ENCODE data around the gene AVP.
"Not testable (repeated sequence)": the region's sequence is repeated elsewhere in the genome, so short reads cannot be mapped to it uniquely, and the experiment has no call there.

The AVP gene

DNA sequence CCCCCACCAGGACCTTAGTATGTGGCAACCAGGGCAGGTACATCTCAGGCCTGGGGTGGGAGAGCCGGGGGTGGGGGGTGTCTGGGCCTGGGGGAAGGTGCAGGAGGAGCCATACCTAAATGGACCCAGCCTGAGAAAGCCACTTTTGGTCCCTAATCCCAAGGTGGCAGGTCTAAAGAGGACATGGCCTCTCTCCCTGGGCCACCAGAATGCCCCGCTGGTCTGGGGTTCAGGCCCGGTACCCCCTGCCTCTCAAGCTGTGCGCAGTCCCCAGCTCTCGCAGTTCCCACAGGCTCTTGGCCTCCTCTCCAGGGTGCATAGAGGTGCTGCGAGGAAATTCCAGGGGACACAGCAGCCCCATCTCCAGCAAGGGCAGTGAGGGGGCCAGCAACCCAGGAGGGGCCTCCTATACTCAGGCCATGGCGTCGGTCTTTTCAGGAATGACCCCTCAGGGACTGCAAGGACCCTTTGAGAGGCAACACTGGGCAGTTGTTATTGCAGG is 1.1 kb upstream of the AVP start:
- in situ Hi-C loops (cut with MboI; ENCODE audit: low sequenced_read_pairs), result no loop called here

GRCh38 chr20:3084986-3085360 is 449 bp upstream of the AVP start:
- in situ Hi-C loops (cut with MboI; ENCODE audit: low sequenced_read_pairs), result no loop called here

DNA sequence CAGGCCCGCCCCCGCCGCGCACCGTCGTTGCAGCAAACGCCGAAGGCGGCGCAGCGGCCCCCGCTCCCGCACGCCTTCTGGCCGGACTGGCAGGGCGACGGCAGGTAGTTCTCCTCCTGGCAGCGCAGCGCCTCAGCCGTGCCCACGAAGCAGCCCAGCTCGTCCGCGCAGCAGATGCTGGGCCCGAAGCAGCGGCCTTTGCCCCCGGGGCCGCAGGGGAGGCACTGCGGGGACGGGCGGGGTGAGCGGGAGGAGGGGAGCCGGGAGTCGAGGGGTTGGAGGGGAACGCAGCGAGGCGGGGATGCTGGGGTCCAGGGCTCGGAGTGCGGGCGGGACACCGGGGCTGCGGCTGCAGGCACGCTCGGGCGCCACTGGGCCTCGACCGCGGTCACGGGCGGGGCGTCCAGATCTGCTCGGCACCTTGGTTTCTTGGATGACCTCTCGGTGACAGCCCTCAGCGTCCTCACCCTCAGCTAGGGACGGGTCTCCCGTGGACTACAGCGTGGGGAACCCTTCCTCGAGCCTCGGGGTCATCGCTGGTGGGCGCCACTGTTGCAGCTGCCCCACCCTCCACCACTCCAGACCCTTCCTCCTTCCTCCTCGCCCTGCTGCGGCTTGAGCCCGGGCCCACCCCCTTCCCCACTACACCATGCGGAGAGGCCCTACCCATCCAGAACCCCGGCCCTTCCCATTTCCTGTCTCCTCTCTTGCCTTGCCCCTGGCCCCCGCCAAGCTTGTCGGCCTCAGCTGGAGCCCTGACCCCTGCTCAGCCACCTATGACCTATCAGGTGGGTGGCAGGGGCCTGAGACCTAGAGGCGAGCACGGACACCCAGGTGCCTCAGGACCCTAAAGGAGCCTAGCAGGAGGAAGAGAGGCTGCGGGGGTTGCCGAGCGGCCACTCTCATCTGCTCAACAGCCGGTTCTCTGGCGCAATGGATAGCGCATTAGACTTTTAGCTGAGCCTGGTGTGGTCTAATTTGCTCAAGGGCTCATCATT is 1.3 kb downstream of the AVP start:
- in situ Hi-C loops (cut with MboI; ENCODE audit: low sequenced_read_pairs), result no loop called here

DNA sequence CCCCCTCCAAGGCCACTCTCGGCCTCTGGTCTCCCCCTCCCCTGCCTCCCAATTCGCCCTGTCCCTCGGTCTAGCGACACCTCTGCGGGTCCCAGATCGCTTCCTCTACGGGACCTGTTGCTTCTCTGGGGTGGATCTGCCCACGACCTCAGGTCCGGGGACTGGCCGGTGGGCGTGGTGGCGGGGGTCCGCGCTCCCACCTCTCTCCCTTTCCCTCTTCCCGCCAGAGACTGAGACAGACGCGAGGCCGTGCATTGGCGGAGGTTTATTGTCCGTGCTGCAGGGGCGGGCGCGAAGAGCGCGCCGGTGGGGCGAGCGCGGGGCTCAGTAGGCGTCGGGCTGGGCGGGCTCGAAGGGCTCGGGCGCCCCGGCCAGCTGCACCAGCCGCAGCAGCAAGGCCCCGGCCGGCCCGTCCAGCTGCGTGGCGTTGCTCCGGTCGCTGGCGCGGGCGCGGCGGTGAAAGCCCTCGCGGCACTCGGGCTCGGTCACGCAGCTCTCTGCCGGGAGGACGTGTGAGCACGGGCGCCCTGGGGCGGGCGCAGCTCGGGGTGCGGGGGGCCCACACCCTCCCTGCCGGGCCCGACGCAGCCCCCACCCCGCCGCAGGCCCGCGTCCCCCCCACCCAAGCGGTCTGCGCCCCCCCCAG is 2.1 kb downstream of the AVP start:
- in situ Hi-C loops (cut with MboI; ENCODE audit: low sequenced_read_pairs), result no loop called here

DNA sequence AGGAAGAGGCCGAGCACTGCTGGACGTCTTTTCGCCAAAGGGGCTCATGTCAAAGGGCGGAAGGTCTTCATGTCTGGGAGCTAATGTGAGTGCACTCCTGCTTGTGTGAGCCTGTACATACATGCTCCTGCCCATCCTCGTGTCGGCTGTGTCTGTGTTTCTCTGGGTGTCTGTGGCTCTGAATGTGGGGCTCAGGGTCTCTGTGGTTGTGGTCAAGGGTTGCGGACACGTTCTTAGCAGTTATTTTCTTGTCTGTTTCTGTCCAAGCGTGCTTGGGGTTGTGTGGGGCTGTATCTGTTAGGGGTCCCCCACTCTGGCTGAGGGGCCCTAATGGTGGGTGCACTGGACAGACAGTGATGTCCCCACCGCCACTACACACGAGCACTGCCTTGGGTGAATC is 2.9 kb downstream of the AVP start:
- in situ Hi-C loops (cut with MboI; ENCODE audit: low sequenced_read_pairs), result no loop called here

- in situ Hi-C loops (cut with MboI; ENCODE audit: low sequenced_read_pairs), result no loop called here
Measured at GRCh38 chr20:3080939-3081388, 3.6 kb downstream of the AVP start.

GRCh38 chr20:3077618-3078134 is 6.8 kb downstream of the AVP start:
- in situ Hi-C loops (cut with MboI; ENCODE audit: low sequenced_read_pairs), result no loop called here

DNA sequence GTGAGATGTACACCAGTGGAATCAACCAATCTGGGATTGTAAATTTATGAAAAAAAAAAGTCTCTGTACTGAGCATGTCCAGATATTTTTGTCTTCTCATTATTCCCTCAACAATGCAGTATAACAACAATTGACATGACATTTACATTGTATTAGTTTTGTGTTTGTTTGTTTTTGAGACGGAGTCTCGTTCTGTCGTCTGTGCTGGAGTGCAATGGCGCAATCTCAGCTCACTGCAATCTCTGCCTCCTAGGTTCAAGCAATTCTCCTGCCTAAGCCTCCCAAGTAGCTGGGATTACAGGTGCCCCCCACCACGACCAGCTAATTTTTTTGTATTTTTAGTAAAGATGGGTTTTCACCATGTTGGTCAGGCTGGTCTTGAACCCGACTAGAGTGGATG is 9.2 kb downstream of the AVP start:
- in situ Hi-C loops (cut with MboI; ENCODE audit: low sequenced_read_pairs), result not testable (repeated sequence)

GRCh38 chr20:3074812-3075211 is 9.7 kb downstream of the AVP start:
- in situ Hi-C loops (cut with MboI; ENCODE audit: low sequenced_read_pairs), result no loop called here

GRCh38 chr20:3073251-3073643 is 11.3 kb downstream of the AVP start:
- in situ Hi-C loops (cut with MboI; ENCODE audit: low sequenced_read_pairs), result not testable (repeated sequence)

DNA sequence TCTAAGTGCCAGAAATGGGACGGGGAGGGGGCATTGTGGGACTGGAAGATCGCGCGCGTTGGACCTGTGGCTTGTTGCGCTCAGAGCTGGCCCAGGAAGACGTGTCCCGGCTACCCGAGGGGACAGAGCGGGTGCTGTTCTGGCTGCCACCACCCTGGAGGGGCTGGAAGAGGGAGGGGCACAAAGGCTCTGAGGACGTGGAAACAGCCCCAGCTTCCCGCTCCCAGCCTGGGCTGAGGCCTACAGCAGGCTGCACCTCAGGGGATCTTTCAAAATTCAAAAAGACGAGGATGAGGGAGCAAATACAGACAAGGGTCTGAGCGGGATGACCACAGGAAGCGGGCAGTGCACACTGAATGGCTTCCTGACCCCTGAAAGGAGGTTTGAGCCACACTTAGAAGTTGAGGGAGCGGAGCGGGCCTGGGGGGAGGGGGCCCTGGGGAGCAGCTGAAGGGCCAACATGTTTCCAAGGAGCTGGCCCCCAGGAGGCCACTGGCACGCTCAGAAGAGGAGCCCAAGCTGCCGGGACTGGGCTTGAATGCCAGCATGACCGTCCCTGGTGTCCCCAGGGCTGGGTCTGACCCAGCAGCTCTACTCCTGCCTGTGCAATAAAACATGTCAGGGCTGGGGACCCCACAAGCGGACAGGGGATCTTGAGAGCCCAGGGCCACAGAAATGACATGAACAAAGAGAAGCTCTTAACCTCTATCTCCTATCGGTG is 11.8 kb downstream of the AVP start:
- in situ Hi-C loops (cut with MboI; ENCODE audit: low sequenced_read_pairs), result no loop called here

- in situ Hi-C loops (cut with MboI; ENCODE audit: low sequenced_read_pairs), result no loop called here
Measured at GRCh38 chr20:3071610-3072529, 12.7 kb downstream of the AVP start, which contains the start of gene OXT. OXT (plus strand) TSS chr20:3071620; CDS start chr20:3071656, 36 bp downstream.

- in situ Hi-C loops (cut with MboI; ENCODE audit: low sequenced_read_pairs), result no loop called here
Measured at GRCh38 chr20:3071266-3071609, 13.3 kb downstream of the AVP start.

GRCh38 chr20:3070725-3071124 is 13.8 kb downstream of the AVP start:
- in situ Hi-C loops (cut with MboI; ENCODE audit: low sequenced_read_pairs), result no loop called here

DNA sequence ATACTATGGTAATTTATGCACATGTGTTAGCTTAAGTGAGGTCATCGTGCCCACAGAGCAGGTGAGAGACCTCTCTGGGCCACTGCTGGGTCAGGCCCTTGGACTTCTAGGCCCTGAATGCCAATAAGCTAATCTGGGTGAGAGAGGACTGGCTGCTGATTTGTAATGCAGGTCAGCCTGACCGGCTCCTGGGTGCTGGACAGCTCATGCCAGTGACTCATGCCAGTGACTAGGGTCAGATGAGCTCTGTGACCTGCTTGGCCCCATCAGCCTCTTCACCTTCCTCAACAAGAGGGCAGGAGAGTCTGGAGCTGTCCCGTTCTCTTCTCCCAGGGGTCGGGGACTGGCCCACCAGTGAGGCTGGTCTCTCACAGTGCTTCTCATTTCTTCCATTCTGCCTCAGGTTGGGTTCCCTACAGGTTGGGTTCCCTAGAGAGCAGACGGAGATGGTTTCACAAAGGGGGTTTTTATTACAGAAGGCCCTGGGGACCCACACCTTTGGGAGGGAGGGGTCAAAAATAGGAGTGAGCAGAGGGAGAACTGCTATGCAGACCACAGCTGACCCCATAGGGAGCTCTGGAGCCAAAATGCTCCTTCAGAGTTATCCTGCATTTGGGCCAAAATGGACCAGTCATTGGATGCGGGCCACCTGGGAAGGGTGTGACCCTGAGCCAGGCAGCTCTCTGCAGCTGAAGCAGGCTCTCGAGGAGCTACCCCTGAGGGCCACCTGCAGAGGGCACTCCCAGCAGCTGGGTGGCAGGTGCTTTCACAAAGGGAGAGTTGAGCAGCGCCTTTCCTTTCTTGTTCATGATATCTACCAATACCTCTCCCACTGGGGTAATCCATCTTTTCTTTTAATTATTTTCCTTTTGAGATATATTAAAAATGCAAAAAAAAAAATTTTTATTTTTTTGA is 15.3 kb downstream of the AVP start:
- in situ Hi-C loops (cut with MboI; ENCODE audit: low sequenced_read_pairs), result no loop called here

GRCh38 chr20:3068075-3068474 is 16.4 kb downstream of the AVP start:
- in situ Hi-C loops (cut with MboI; ENCODE audit: low sequenced_read_pairs), result no loop called here

DNA sequence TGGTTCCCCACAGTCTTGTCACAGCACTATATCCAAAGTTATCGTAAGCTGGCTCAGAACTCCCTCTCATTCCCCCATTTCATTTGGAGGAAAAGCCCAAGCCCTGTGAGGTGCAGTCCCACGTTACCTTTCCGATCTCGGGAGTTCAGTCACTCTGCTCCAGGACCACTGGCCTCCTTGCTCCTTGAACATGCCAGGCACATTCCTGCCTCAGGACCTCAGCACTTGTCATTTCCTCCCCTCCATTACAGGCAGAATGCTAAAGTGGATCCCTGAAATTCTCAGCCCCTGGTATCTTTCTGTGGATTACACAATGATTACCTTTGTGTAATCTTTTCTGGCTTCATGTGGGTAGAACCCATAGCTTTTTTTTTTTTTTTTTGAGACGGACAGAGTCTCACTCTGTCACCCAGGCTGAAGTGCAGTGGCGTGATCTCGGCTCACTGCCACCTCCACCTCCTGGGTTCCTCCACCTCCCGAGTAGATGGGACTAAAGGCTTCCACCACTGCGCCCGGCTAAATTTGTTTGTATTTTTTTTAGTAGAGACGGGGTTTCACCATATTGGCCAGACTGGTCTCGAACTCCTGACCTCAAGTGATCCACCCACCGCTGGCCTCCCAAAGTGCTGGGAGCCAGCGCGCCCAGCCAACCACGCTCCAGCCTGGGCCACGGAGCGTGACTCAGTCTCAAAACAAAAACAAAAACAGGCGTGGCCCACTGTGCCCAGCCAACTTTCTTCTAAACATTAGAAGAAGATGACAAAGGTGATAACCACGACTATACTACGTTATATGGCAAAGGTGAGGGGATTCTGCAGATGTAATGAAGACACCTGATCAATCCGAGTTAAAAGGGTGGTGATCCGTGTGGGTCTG is 17.1 kb downstream of the AVP start:
- in situ Hi-C loops (cut with MboI; ENCODE audit: low sequenced_read_pairs), result no loop called here

GRCh38 chr20:3064119-3064518 is 20.4 kb downstream of the AVP start:
- in situ Hi-C loops (cut with MboI; ENCODE audit: low sequenced_read_pairs), result not testable (repeated sequence)

Data from HL-60/S4 treated with retinoic acid at 250 ng/mL for 4 days and 3 days (cell line).